Glomerular endothelial cell (primary cell): ENCODE data around the gene IGSF8. TPM values are rescaled to one million over a fixed set of nuclear protein-coding genes. Genes with fewer than 3 reads are reported as not detected.
"Not testable (repeated sequence)": the region's sequence is repeated elsewhere in the genome, so short reads cannot be mapped to it uniquely, and the experiment has no call there.

Source experiments
- DNase-seq: peaks from one replicate; pipeline ENCODE4 v3.0.0-alpha.2; 2011; ENCODE audit warnings: low read depth, low spot score; ENCODE audit errors: extremely low read depth
- total RNA-seq: library from RNA; depleted of rRNA; stranded (reverse); fragments of >200 nt; gene quantifications from 2 replicates; pipeline ENCODE4 v1.2.3, GENCODE V29; 2015

Gene IGSF8
- total RNA-seq, 1 donor from 2014 or later = 18.4 TPM

DNA sequence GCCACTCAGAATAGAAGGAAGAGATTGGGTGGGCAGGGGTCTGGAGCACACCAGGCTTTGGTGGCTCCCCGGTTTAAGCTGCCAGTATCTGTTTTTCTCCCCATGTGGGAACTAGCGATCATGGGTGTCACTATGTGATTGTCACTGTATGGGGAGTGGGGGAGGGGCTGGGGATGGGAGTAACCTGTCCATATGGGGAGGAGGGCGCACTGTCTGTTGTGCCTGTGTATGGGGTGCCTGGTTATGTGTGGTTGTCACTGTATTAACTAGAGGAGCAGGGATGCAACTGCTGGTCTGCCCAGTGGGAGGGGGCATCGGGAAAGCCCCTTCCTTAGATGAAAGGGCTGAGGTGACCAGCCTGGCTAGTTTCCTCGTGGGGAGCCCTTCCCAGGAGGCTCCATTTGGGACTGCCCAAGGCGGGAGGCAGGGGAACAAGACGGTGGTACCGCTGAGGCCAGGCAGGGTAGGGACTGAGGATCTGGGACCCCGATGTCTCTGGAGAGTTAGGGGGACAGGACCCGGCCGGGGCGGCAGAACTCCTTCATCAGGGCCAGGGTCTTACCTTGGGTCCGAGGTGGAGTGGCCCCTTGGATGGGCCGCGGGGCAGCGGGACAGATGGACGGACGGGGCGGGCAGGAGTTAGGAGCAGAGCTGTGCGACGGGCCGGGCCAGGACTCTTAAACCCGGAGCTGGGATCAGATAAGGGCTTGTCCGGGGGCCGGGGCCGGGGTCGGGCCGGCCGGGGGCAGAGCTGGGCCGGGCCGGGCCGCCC, 28.8 kb downstream of the IGSF8 start, which contains the start of gene KCNJ10:
KCNJ10 (minus strand) TSS at position 701 of the 772 bp plus-strand sequence. CDS start 27,628 bp downstream, outside the sequence.
- DNase-seq = no peak

DNA sequence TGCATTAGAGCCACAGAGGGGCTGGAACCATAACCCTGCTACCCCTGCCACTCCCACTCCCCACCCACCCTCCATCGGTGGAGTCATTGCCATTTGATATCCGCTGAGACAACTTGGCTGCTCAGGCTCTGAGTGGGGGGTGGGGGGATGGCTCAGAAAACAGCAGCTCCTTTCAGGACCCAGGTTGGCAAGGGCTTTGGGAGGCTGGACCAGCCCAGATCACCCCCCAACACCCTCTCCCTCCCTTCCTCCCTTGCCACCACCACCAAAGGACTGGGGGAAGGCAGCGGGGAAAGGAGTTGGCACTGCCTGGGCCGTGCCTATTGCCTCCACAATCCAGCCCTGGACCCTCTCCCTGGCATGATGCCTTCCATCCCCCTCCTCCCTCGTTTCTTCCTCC, 30.2 kb downstream of the IGSF8 start:
- no peak for DNase-seq

DNA sequence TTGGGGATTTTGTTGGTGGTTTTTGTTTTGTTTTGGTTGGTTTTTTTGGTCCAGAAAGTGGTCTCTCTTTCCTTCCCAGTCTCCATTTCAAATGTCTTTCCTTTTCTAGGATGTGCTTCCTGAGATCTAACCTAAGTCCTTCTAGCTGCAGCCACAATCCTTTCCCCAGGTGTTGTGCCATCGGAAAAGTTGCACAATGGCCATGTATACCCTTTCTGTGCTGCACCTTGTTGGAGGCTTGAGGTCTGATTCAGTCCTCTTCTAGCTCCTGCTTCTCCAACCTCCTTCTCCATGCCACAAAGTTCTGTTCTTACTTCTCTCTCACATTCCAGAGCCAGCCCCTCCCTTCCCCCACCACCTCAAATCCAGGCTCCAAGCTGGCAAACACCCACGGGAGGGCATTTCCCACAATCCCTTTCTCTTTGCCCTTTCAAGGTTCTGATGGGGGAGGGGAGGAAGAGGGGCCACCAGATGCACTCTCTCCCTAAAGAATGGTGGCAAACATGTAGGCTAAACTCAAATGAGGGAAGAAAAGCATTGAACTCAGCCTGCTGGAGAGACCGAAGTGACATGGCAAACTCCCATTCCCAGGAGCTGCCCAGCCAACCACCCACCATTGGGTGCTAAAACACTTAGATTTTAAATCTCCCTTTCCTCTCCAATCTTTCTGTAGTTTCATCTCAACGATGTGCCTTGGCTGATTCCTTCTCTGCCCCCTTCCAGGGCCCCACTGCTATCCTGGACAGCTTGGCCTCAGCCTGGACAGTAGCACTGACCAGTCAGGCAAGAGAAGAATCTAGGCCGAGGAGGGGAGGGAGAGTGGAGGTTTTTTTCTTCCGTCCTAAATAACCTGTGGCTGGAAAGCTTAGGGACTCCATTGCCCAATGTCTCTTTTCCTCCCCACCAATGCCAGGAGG, 31.3 kb downstream of the IGSF8 start:
- DNase-seq = no peak

DNA sequence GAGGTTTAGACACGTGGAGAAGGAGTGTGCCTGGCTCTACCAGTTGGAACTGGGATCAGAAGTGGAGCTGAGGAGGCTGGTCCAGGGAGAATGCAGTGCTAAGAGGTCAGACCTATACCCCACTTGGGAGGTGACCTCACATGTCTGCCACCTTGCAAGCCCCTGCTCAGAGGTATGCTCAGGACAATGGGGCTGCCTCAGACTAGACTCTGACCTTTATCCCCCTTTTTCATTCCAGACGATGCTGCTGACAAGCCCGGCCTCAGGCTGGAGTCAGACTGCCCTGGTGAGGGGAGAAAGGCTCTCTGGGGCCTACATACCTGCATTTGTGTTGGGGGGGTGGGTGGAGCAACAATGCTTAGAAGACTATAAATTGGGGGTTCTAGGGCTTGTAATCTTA, 33.7 kb downstream of the IGSF8 start:
- DNase-seq = no peak

DNA sequence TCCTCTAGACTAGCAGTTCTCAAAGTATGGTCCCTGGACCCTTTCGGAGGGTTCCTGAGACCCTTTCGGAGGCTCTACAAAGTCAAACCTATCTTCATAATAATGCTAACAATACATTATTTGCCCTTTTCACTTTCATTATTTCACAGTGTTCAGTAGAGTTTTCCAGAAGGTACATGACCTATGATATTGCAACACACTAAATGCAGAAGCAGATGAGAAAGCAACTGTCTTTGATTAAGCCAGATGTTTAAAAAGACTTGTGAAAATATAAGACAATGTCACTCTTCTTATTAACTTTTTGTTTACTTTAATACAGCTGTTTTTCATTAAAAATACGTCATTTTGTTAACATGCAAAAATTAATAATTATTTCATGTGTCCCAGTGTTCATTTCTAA, 34.3 kb downstream of the IGSF8 start:
- no peak for DNase-seq

DNA sequence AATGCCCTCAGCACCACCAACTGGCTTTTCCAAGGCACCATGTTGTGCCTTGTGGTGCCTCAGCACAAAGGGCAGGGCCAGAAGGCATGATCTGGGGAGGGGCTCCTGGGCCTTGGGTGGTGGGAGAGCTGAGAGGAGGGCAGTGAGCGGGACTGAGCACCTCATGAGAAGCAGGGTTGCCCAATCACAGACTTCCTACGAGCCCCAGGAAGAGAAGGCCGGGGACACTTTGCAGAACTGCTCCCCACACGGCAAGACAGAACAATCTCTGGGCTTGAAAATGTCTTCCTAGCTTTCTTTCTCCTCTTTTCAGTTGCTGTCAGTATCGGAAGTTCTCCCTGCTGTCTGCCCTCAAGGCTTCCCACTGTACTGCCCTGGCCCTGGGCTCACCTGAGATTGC, 35.2 kb downstream of the IGSF8 start:
- no peak for DNase-seq

DNA sequence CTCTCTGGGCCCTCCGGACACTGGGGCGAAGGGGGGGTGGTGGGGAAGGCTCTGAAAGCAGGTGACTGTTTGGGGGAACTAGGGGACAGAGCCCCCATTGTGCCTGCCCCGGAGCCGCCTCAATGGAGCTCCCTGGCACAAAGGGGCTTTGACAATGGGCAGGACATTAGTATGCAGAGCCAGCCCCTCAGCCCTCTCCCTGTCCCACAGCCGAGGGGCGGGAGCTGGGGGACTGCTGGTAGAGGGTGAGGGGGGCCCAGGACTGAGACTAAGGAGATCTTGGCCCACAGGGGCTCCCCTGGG, 36.2 kb downstream of the IGSF8 start:
- DNase-seq = no peak

DNA sequence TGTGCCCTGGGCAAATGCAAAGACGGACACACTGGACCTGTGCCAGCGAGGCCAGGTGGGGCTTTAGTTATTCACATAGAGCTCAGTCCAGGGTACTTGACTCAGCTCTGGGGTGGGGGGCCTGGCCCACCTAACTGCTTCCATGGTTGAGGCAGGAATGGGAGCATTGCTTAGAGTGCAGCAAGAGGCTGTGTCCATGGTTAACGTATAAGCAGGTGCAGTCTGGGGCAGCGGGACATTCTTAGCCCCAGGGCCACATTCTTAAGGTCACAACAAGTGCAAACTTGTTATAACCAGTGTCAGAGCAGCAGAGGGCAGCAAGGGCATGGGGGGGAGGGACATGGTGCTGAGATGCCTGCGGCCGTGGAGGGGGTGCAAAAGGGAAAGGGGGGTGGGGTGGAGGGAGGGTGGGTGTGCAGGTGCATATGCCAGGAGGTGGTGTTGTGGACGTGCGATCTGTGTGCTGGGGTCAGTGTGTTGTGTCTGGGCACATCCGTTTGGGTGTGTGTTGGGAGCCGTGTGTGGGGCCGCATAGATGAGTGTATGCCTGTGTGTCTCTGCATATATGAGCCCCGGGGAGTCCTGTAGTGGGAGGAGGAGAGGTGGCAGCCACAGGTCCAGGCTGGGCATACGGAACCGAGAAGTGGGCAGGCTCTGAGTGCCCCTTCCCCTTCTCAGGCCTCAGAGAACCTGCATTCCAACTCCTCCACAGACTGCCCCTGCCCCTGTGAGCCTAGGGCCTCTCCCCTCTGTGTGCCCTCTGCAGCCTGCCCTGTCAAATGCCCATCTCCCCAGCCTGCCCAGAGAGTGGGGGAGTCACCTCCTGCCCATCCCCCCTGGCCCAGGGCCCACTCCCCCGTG, 36.8 kb downstream of the IGSF8 start:
- no peak for DNase-seq

DNA sequence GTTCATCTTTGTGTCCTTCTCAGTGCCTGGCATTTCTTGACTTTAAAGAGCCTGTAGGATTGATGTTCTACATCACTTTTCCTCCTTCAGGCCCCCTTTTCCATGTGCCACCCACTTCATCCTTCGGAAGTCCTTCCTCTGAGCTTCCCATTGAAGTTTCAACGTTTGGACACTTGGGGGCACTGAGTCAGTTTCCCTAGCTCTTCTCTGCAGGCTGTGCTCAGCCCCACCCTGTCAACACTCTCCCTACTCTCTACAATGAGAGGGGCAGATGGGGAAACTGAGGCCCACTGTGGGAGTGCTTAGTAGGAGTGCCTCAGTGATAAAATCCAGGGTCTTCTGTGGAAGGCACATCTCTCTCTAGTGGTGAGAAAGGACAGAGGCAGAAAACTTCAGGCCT, 40.3 kb downstream of the IGSF8 start:
- no peak for DNase-seq

DNA sequence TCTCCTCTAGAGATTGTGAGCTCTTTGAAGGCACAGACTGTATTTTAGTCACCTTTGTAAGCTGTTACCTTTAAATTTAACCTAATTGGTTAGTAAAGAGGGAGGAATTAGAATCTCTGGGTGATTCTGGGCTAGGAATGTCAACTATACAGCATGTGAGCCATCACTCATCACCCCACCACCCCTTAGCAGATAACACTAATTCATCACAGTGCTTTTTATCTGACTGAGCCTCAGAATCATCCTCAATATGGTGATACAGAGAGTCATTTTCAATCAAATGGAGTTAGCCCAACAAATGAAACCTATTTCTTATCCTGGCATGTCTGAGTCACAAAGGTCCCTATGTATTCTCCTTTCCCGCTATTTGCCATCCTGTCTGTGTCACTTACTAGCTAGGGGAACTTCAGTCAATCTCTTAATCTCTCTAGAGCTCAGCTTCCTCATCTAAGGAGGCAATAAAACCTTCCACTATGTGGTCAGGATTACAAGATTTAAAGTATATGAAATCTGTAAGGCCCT, 41.7 kb downstream of the IGSF8 start:
- no peak for DNase-seq

DNA sequence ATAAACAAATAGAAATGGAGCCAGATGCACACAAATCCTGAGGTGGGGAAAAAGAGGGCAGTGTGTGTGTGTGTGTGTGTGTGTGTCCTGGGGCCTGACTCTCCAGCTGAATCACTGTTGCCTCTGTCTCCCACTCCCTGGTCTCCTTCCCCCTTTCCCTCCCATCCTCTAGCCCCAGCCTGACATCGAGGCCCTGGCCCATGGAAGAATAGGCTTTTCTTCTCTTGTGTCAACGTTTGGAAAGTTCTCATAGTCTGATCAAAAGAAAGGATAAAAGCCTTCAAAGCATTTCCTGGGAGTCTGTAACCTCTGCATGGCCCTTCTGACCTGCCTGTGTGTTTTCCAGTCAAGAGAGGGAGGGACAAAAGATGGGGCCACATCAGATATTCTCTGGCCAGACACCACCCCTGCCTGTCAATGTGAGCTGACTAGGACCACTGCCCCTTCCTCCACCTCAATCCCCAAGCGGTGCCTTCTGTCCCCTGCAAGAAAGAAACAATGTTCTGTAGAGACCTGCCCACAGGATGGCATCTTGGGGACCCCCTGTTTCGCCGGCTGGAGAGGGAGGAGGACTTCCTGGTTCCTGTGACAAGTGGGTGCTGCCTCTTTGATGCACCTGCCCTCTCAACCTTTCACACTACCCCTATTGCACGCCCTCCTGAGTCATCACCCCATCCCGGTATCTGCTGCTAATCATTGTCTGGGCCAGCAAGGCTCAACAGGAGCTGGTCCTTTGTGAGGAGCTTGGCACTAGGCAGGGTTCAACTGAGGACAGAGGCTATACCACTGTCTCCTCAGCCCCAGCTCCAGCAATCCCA, 44.7 kb downstream of the IGSF8 start:
- DNase-seq = no peak

DNA sequence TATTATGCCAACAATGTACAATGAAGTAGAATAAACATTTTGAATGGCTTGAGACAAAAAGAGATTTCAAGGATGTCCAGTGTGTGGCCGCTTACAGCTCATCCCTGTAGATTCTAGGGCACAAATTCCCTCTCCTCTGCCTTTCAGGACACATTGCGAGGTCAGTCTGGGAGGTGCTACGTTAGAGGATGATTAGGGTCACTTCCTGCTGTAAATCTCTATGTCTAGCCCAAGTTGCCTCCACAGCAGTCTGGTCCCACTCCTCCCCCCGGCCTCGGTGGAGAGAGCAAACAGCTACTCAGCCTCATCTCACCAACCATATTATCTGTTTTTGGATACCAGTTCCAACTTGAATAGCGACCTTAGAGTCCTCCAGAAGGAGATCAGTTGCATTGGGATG, 45.5 kb downstream of the IGSF8 start:
- no peak for DNase-seq

DNA sequence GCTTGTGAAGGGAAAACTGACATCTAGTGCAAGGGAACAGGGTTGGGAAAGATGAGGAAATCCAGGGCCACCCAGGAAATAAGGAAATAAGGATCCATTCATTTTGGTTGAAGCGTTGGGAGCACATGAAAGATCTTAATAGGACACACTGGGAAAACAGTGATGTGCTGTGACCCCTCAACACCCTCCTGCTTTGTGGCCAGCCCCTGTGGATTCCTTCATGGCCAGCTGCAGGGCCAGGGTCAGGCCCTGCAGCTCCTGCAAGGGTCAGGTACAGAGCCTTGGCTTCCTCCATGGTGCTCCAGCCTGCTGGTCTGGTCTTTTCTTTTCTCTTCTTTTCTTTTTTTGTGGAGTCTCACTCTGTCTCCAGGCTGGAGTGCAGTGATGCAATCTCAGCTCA, 47.8 kb downstream of the IGSF8 start:
- DNase-seq = no peak

DNA sequence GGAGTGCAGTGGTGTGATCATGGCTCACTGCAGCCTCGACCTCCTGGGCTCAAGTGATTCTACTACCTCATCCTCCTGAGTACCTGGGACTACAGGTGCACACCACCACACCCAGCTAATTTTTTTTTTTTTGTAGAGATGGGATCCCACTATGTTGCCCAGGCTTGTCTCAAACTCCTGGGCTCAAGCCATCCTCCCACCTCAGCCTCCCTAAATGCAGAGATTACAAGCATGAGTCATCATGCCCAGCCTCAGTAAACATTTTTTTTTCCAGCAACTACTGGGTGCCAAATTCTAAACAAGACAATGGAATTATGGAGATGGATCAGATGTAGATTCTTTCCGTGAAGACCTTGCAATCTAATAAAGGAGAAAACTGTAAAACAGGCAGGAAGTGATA, 48.2 kb downstream of the IGSF8 start:
- DNase-seq = not testable (repeated sequence)

DNA sequence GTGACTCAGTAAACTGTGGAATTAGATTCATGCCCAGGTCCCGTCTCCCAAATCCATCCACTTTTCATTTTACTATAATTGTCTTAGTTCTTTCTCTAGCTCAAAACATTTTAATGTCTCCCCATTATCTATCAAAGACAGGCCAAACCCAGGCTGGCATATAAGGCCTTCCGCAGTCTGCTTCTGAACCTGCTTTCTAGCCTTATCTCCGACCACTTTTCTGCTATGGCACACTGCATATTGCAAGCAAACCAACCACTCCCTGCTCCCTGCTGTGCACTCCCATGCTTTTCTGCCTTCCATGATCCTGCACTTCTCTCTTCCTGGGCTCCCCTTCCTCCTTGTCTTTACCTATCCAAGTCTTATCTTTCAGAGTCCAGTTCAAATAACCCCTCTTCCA, 49.3 kb downstream of the IGSF8 start:
- DNase-seq = no peak

DNA sequence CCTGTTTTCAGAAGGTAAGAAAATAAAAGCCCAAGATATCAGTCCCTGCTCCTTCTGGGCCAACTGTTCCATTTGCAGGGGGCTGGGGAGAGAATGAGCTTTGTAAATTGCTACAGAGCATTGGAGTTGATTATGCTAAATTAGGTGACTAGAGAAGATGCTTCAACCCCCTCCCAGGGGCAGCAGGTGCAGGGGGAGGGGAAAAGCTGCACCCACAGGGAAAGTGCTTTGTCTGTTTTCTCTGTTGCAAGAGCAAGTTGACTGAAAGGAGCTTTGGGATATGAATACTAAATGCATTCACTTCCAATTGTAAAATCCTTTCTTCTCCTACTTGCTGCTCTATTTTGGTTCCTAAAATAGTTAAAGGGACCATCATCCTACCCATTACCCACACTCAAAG, 50.1 kb downstream of the IGSF8 start:
- no peak for DNase-seq

DNA sequence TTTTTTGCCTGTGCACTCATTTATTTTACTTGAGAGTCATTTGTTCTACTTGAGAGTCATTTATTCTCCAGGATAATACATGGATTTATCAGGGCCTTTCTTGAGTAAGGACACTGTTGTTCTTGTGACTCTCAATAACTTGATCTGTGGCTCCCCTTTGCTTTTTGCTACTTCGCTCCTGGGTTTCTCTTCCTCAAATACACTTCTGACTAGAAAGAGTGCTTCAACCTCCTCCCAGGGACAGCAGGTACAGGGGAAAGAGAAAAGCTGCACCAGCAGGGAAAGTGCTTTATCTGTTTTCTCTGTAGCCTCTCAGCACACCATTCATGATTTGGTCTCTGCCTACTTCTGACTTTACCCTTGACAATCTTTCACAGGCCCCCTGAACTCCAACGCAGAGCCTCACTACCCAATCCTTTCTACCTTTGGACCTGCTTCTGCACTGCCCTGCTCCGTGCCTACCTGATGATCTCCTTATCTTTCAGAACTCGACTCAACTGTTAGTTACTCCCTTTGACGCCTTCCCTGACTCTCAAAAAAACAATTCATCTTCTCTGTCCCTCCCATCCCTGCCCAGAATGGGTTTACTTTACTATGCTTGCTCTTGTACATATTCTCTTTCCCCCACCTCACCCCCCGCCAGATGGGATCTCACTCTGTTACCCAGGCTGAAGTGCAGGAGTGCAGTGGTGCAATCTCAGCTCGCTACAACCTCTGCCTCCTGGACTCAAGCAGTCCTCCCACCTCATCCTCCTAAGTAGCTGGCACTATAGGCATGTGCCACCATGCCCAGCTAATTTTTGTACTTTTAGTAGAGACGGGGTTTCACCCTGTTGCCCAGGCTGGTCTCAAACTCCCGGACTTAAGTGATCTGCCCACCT, 51.1 kb downstream of the IGSF8 start:
- no peak for DNase-seq

DNA sequence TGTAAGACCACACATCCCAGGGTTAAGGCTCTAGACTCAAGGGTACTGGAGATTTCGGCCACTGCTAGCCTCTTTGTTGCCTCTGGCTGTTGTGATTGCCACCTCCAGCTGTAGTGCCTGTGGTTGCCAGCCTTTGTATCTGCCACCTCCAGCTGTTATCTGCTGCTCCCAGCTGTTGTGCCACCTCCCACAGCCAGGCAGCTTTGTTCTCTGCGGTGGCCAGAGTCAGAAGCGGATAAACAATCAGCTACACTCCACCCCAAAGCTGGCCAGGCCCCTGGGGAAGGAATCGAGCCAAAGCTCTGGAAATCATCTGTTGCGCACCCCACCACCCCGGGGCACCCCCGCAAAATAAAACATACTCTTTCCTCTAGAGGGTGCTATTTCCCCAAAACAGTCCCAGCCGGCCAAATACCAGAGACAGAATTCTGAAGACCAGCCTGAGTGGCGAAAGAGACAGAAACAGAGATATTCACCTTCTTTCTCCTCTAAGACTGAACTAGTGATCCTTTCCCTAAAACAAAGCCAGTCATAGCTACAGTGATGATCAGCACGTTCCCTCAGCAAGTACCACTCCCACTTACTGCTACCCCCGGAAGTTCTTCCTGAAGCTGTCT, 51.8 kb downstream of the IGSF8 start:
- DNase-seq = no peak

DNA sequence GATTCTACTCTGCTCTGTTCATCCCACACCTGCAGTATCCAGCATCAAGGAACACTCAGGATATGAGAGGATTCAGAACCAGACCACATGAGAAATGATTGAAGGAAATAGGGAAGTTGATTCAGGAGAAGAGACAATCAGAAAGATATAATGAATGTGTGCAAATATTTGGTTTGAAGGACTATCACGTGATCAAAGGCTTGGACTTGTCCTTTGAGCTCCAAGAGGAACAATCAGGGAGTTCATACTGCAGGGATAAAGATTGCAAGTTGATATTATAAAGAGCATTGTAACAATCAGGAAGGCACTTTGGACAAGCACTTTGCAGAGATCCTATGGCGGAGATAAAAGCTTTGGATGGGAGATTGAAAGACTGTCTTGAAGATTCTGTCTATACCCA, 52.8 kb downstream of the IGSF8 start:
- DNase-seq = no peak
